Endodermal cell (in vitro differentiated cells): ENCODE results near the gene CYP2A13. TPM values are rescaled to one million over a fixed set of nuclear protein-coding genes. Genes with fewer than 3 reads are reported as not detected.
"Not testable (repeated sequence)": the region's sequence is repeated elsewhere in the genome, so short reads cannot be mapped to it uniquely, and the experiment has no call there.

Experiments used
- DNase-seq: peaks from one replicate; pipeline ENCODE4 v3.0.0-alpha.2; 2017
- H3K27ac ChIP-seq: 2 replicates; pipeline ENCODE4 v1.5.1; 2013; ENCODE audit warnings: mild to moderate bottlenecking, low read depth, low read length, moderate library complexity
- H3K27me3 ChIP-seq: 2 replicates; pipeline ENCODE4 v1.6.1; 2013; ENCODE audit warnings: mild to moderate bottlenecking, low read length, moderate library complexity; ENCODE audit not compliant: insufficient read depth, control insufficient read depth, poor library complexity, severe bottlenecking
- H3K36me3 ChIP-seq: 2 replicates; pipeline ENCODE4 v1.7.0; 2013; ENCODE audit warnings: mild to moderate bottlenecking, low read length, moderate library complexity; ENCODE audit not compliant: control insufficient read depth, insufficient read depth
- H3K4me1 ChIP-seq: one replicate; pipeline ENCODE4 v1.7.0; 2013; ENCODE audit warnings: low read length; ENCODE audit not compliant: control insufficient read depth, insufficient read depth
- H3K4me3 ChIP-seq: 2 replicates; pipeline ENCODE4 v1.5.1; 2013; ENCODE audit warnings: mild to moderate bottlenecking, low read length, moderate library complexity
- H3K9ac ChIP-seq: 2 replicates; pipeline ENCODE4 v1.6.1; 2013; ENCODE audit warnings: mild to moderate bottlenecking, low read length, moderate library complexity; ENCODE audit not compliant: poor library complexity, severe bottlenecking; ENCODE audit errors: extremely low read depth
- H3K9me3 ChIP-seq: 2 replicates; pipeline ENCODE4 v1.6.1; 2013; ENCODE audit warnings: mild to moderate bottlenecking, low read length, moderate library complexity; ENCODE audit not compliant: control insufficient read depth
- H3K27ac Mint-ChIP-seq: 2 replicates; pipeline ENCODE4 v1.8.0; 2020; ENCODE audit warnings: mixed read lengths
- H3K27me3 Mint-ChIP-seq: 2 replicates; pipeline ENCODE4 v1.8.0; 2021; ENCODE audit warnings: mild to moderate bottlenecking, mixed read lengths; ENCODE audit not compliant: insufficient read depth
- H3K36me3 Mint-ChIP-seq: 2 replicates; pipeline ENCODE4 v1.8.0; 2020; ENCODE audit warnings: low read depth, mixed read lengths
- H3K4me1 Mint-ChIP-seq: 2 replicates; pipeline ENCODE4 v1.8.0; 2020; ENCODE audit warnings: mixed read lengths
- H3K4me3 Mint-ChIP-seq: 2 replicates; pipeline ENCODE4 v1.8.0; 2020; ENCODE audit warnings: mild to moderate bottlenecking, moderate library complexity, mixed read lengths
- H3K9me3 Mint-ChIP-seq: 2 replicates; pipeline ENCODE4 v1.8.0; 2020; ENCODE audit warnings: mild to moderate bottlenecking, mixed read lengths
- CTCF ChIP-seq: fragments of 200-600 bp; sonication (generic); conservative IDR thresholded peaks from 2 replicates; pipeline ENCODE4 v1.5.0; 2021; ENCODE audit warnings: antibody characterized with exemption, mild to moderate bottlenecking
- WGBS, 2 experiments: methylation state at CpG; one replicate each; pipeline versions ENCODE4 v1.1.5 to v1.1.7; 2013; ENCODE audit warnings: missing lambda C conversion rate in 2 of 2, mixed read lengths in 1 of 2; ENCODE audit not compliant: insufficient coverage in 1 of 2, insufficient read length in 1 of 2; 5-methylcytosine and 5-hydroxymethylcytosine counted together
- total RNA-seq, 2 donors: library from RNA; stranded (reverse); fragmentation: NEBNext Ultra II Directional in 1 of 2; extraction: Animal tissue kit (Norgen Biotek cat#: 25700) in 1 of 2; gene quantifications; 2 replicates in 1 of 2; 3 replicates in 1 of 2; pipeline ENCODE4 v1.2.1, GENCODE V29; 2021

CYP2A13 gene
- total RNA-seq, 2 donors from 2014 or later, result not detected

GRCh38 chr19:41096353-41096752 lies 8.1 kb downstream of the CYP2A13 start:
- Mint-ChIP-seq H3K27ac (no peak overlapping the region), H3K9me3 (peaks cover 43% of the 10 kb centered on the region), H3K36me3 (no peaks in the 10 kb centered on the region), H3K4me3 (no peak overlapping the region), H3K27me3 (peaks cover 70% of the 10 kb centered on the region), H3K4me1 (peaks cover 3% of the 10 kb centered on the region)
- WGBS, 2 experiments, result 91 to 98% methylated on average over 7 of the region's 7 CpGs
- H3K27ac ChIP-seq, result no peak overlapping the region
- H3K9me3 ChIP-seq, result peaks cover 19% of the 10 kb centered on the region
- no peak overlapping the region for H3K4me3 ChIP-seq
- no peak for TF ChIP-seq CTCF
- peaks cover 3% of the 10 kb centered on the region for H3K4me1 ChIP-seq
- H3K36me3 ChIP-seq, result no peaks in the 10 kb centered on the region
- no peak overlapping the region for H3K9ac ChIP-seq
- DNase-seq, result no peak
- H3K27me3 ChIP-seq, result peaks cover 35% of the 10 kb centered on the region

GRCh38 chr19:41097302-41097701 lies 9.1 kb downstream of the CYP2A13 start:
- peaks cover 70% of the 10 kb centered on the region for H3K27me3 Mint-ChIP-seq
- DNase-seq, result no peak
- Histone ChIP-seq H3K9me3 (peaks cover 19% of the 10 kb centered on the region), H3K36me3 (no peaks in the 10 kb centered on the region), H3K4me1 (peaks cover 3% of the 10 kb centered on the region), H3K4me3 (no peak overlapping the region), H3K9ac (no peak overlapping the region), H3K27me3 (peaks cover 26% of the 10 kb centered on the region), H3K27ac (no peak overlapping the region)
- H3K36me3 Mint-ChIP-seq, result peaks cover 1% of the 10 kb centered on the region
- WGBS, 2 experiments, result 80 to 93% methylated on average over 2 of the region's 2 CpGs
- no peak overlapping the region for H3K27ac Mint-ChIP-seq
- peaks cover 52% of the 10 kb centered on the region for H3K9me3 Mint-ChIP-seq
- peaks cover 3% of the 10 kb centered on the region for H3K4me1 Mint-ChIP-seq
- H3K4me3 Mint-ChIP-seq, result no peak overlapping the region
- TF ChIP-seq CTCF, result no peak

GRCh38 chr19:41098762-41099161 lies 10.5 kb downstream of the CYP2A13 start:
- 78 to 83% methylated on average over 5 of the region's 5 CpGs for WGBS, 2 experiments
- H3K4me1 ChIP-seq, result peaks cover 3% of the 10 kb centered on the region
- H3K36me3 ChIP-seq, result no peaks in the 10 kb centered on the region
- no peak overlapping the region for H3K4me3 ChIP-seq
- Mint-ChIP-seq H3K27me3 (peaks cover 59% of the 10 kb centered on the region), H3K27ac (no peak overlapping the region), H3K9me3 (peaks cover 58% of the 10 kb centered on the region), H3K4me3 (no peak overlapping the region), H3K4me1 (peaks cover 3% of the 10 kb centered on the region), H3K36me3 (peaks cover 4% of the 10 kb centered on the region)
- no peak for TF ChIP-seq CTCF
- H3K27ac ChIP-seq, result no peak overlapping the region
- H3K9ac ChIP-seq, result no peak overlapping the region
- peak; percentile 69 for DNase-seq
- peaks cover 19% of the 10 kb centered on the region for H3K9me3 ChIP-seq
- peaks cover 11% of the 10 kb centered on the region for H3K27me3 ChIP-seq

GRCh38 chr19:41102210-41102609 lies 14.0 kb downstream of the CYP2A13 start:
- H3K27me3 ChIP-seq, H3K4me1 Mint-ChIP-seq, H3K27ac Mint-ChIP-seq, H3K4me1 ChIP-seq, DNase-seq, H3K27ac ChIP-seq, H3K36me3 Mint-ChIP-seq, H3K9ac ChIP-seq, H3K4me3 Mint-ChIP-seq, H3K4me3 ChIP-seq, H3K36me3 ChIP-seq: not testable (repeated sequence)
- peaks cover 39% of the 10 kb centered on the region for H3K27me3 Mint-ChIP-seq
- peaks cover 14% of the 10 kb centered on the region for H3K9me3 ChIP-seq
- H3K9me3 Mint-ChIP-seq, result peaks cover 66% of the 10 kb centered on the region
- WGBS, 2 experiments, result 100% methylated on average over 1 of the region's 1 CpG; no CpG with 5 or more reads in 1 of the 2 experiments
